Gastrocnemius medialis (tissue), 4 donors: ENCODE data around the gene ACTL10.

Source experiments
- POLR2A ChIP-seq, 2 donors: fragments of 450-650 bp; IDR thresholded peaks; one replicate each; pipeline ENCODE4 v1.6.1; 2017; ENCODE audit warnings: antibody characterized with exemption in 2 of 2, mild to moderate bottlenecking in 2 of 2, moderate library complexity in 2 of 2
- TF ChIP-seq, protein P1 (sequence below), 5 experiments: fragments of 450-650 bp in 3 of 5; fragments of 200-600 bp in 2 of 5; sonication (generic) in 2 of 5; IDR thresholded peaks in 4 of 5; conservative IDR thresholded peaks in 1 of 5; 1 replicate in 4 of 5; 2 replicates in 1 of 5; pipeline ENCODE4 v1.5.1; 2016 to 2019; ENCODE audit warnings: antibody characterized with exemption in 5 of 5, mild to moderate bottlenecking in 3 of 5, moderate library complexity in 3 of 5

DNA sequence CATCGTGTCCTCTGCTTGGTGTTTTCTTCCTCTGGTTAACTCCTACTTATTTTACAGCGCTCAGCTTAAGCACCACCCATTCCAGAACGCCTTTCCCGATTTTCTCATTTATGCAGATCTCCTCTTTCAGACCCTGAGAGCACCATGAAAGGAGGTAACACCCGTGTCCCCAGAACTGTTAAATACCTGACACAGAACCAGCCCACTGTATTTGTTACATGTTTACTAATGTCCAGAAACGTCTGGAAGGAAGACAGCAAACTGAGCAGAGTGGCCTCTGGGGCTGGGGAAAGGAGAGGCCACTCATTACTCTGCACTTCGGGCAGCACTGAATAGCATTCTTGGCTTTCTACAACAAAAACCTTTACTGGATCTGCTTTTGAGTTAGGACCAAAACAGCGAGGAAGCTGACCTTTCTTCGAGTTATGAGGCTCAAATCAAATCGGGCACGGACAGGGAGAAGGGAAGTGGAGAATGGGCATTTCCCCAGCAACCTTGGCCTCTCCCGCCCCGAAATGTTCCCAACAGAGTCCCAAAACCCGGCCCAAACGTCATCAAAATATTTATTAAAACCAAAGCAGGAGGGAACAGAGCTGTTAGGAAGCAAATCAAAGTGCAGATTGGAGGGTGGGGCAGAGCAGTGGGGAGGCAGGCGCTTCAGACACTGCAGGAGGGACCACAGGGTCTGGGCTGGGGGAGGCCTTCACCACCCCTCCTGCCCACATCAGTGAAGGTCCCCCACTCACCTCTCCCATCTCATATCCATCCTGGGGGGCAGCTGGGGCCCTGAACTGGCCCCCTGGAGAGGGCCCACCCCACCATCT lies 8.6 kb downstream of the ACTL10 start:
- TF ChIP-seq, protein P1, sequence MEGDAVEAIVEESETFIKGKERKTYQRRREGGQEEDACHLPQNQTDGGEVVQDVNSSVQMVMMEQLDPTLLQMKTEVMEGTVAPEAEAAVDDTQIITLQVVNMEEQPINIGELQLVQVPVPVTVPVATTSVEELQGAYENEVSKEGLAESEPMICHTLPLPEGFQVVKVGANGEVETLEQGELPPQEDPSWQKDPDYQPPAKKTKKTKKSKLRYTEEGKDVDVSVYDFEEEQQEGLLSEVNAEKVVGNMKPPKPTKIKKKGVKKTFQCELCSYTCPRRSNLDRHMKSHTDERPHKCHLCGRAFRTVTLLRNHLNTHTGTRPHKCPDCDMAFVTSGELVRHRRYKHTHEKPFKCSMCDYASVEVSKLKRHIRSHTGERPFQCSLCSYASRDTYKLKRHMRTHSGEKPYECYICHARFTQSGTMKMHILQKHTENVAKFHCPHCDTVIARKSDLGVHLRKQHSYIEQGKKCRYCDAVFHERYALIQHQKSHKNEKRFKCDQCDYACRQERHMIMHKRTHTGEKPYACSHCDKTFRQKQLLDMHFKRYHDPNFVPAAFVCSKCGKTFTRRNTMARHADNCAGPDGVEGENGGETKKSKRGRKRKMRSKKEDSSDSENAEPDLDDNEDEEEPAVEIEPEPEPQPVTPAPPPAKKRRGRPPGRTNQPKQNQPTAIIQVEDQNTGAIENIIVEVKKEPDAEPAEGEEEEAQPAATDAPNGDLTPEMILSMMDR (IDR thresholded peaks at IDR 0.05 in 4 of 5, conservative IDR thresholded peaks at IDR 0.05 in 1 of 5): no peak
- no peak for TF ChIP-seq POLR2A (IDR thresholded peaks at IDR 0.05)
